COLO668 (cell line): ENCODE results near the gene TBL1X.

Experiments used
- DNase-seq: peaks from one replicate; lab custom pipeline; 2025; ENCODE audit not compliant: unreplicated experiment; lab: John Stamatoyannopoulos, UW

TBL1X gene

GRCh38 chrX:9698576-9698975 is 233.7 kb downstream of the TBL1X start:
- DNase-seq = no peak

GRCh38 chrX:9700555-9700954 is 235.7 kb downstream of the TBL1X start:
- DNase-seq = no peak

GRCh38 chrX:9701790-9702189 is 236.9 kb downstream of the TBL1X start:
- DNase-seq = no peak

- DNase-seq = no peak
Observed at GRCh38 chrX:9703406-9703805, 238.5 kb downstream of the TBL1X start.

GRCh38 chrX:9704876-9705465 is 240.1 kb downstream of the TBL1X start:
- DNase-seq = no peak

GRCh38 chrX:9706421-9706820 is 241.6 kb downstream of the TBL1X start:
- no peak for DNase-seq

- no peak for DNase-seq
Observed at GRCh38 chrX:9707306-9708033, 242.6 kb downstream of the TBL1X start.

GRCh38 chrX:9708086-9708485 is 243.2 kb downstream of the TBL1X start:
- no peak for DNase-seq

GRCh38 chrX:9708923-9709553 is 244.2 kb downstream of the TBL1X start:
- peak; percentile 74 for DNase-seq

GRCh38 chrX:9710332-9710731 is 245.5 kb downstream of the TBL1X start:
- no peak for DNase-seq

GRCh38 chrX:9717376-9717775 is 252.5 kb downstream of the TBL1X start:
- DNase-seq = no peak

- no peak for DNase-seq
Observed at GRCh38 chrX:9724711-9725110, 259.9 kb downstream of the TBL1X start.

- no peak for DNase-seq
Observed at GRCh38 chrX:9728261-9728660, 263.4 kb downstream of the TBL1X start.

GRCh38 chrX:9729171-9729885 is 264.5 kb downstream of the TBL1X start:
- DNase-seq = no peak

- DNase-seq = no peak
Observed at GRCh38 chrX:9730078-9730477, 265.2 kb downstream of the TBL1X start.

- DNase-seq = no peak
Observed at GRCh38 chrX:9730752-9731151, 265.9 kb downstream of the TBL1X start.

GRCh38 chrX:9737363-9737762 is 272.5 kb downstream of the TBL1X start:
- DNase-seq = no peak

GRCh38 chrX:9738151-9738550 is 273.3 kb downstream of the TBL1X start:
- DNase-seq = no peak

GRCh38 chrX:9739130-9739529 is 274.3 kb downstream of the TBL1X start:
- DNase-seq = no peak

GRCh38 chrX:9745417-9746115 is 280.7 kb downstream of the TBL1X start:
- no peak for DNase-seq
